Mesendoderm (in vitro differentiated cells): ENCODE results near the gene ZNF248.
"Not testable (repeated sequence)": the region's sequence is repeated elsewhere in the genome, so short reads cannot be mapped to it uniquely, and the experiment has no call there.

Experiments
- DNase-seq: peaks from one replicate; pipeline ENCODE4 v3.0.0; 2013
- H2AK5ac ChIP-seq: 2 replicates; pipeline ENCODE4 v1.6.1; 2013; ENCODE audit warnings: low read length, inconsistent platforms
- H2BK120ac ChIP-seq: 2 replicates; pipeline ENCODE4 v1.6.1; 2013; ENCODE audit warnings: low read depth, mild to moderate bottlenecking, low read length, moderate library complexity, mixed read lengths
- H2BK15ac ChIP-seq: replicated peaks from 2 replicates; pipeline ENCODE4 v1.6.1; 2013; ENCODE audit warnings: low read depth, mild to moderate bottlenecking, moderate library complexity
- H2BK5ac ChIP-seq: 2 replicates; pipeline ENCODE4 v1.6.1; 2013; ENCODE audit warnings: low read length, inconsistent platforms
- H3K18ac ChIP-seq: 2 replicates; pipeline ENCODE4 v1.6.1; 2013; ENCODE audit warnings: mild to moderate bottlenecking, low read length, mixed read lengths
- H3K23ac ChIP-seq: one replicate; pipeline ENCODE4 v1.6.1; 2013; ENCODE audit warnings: low read length
- H3K27ac ChIP-seq: 2 replicates; pipeline ENCODE4 v1.5.1; 2013; ENCODE audit warnings: low read depth, mild to moderate bottlenecking, inconsistent platforms, low read length, moderate library complexity
- H3K27me3 ChIP-seq: 2 replicates; pipeline ENCODE4 v1.6.1; 2013; ENCODE audit warnings: low read length, control low read depth, mild to moderate bottlenecking, inconsistent platforms; ENCODE audit not compliant: insufficient read depth, poor library complexity
- H3K36me3 ChIP-seq: 2 replicates; pipeline ENCODE4 v1.6.1; 2013; ENCODE audit warnings: low read length, inconsistent platforms; ENCODE audit not compliant: control insufficient read depth, insufficient read depth
- H3K4ac ChIP-seq: one replicate; pipeline ENCODE4 v1.6.1; 2013; ENCODE audit warnings: low read depth, mild to moderate bottlenecking, low read length, moderate library complexity
- H3K4me1 ChIP-seq: 2 replicates; pipeline ENCODE4 v1.6.1; 2013; ENCODE audit warnings: low read depth, low read length, inconsistent platforms; ENCODE audit not compliant: control insufficient read depth
- H3K4me2 ChIP-seq: 2 replicates; pipeline ENCODE4 v1.6.1; 2013; ENCODE audit warnings: low read length
- H3K4me3 ChIP-seq: 2 replicates; pipeline ENCODE4 v1.5.1; 2013; ENCODE audit warnings: mild to moderate bottlenecking, low read length
- H3K56ac ChIP-seq: one replicate; pipeline ENCODE4 v1.6.1; 2013; ENCODE audit warnings: low read length
- H3K79me1 ChIP-seq: 2 replicates; pipeline ENCODE4 v1.6.1; 2013; ENCODE audit warnings: low read length, inconsistent platforms
- H3K79me2 ChIP-seq: 2 replicates; pipeline ENCODE4 v1.6.1; 2013; ENCODE audit warnings: mild to moderate bottlenecking, low read length; ENCODE audit not compliant: control insufficient read depth, insufficient read depth
- H3K9ac ChIP-seq: 2 replicates; pipeline ENCODE4 v1.6.1; 2013; ENCODE audit warnings: low read length, inconsistent platforms
- H4K5ac ChIP-seq: one replicate; pipeline ENCODE4 v1.6.1; 2013; ENCODE audit warnings: low read length
- H4K8ac ChIP-seq: one replicate; pipeline ENCODE4 v1.6.1; 2013; ENCODE audit warnings: low read depth, mild to moderate bottlenecking, control low read depth, low read length, moderate library complexity
- WGBS: extraction: QIAGEN DNeasy Blood & Tissue Kit; methylation state at CpG from one replicate; pipeline ENCODE4 v1.1.7; 2013; ENCODE audit warnings: low lambda C conversion rate, missing lambda C conversion rate; ENCODE audit not compliant: insufficient coverage; ENCODE audit errors: extremely low coverage; 5-methylcytosine and 5-hydroxymethylcytosine counted together

The ZNF248 gene

GRCh38 chr10:37752334-37752875, 105.0 kb downstream of the ZNF248 start:
- Histone ChIP-seq H3K9ac (no peak overlapping the region), H4K8ac (no peak overlapping the region), H4K5ac (no peak overlapping the region), H3K18ac (no peak overlapping the region), H3K4me2 (no peak overlapping the region), H3K27me3 (no peaks in the 10 kb centered on the region), H3K27ac (no peak overlapping the region), H3K79me1 (no peaks in the 10 kb centered on the region), H3K4me3 (no peak overlapping the region), H3K79me2 (no peaks in the 10 kb centered on the region), H2BK120ac (no peak overlapping the region), H2AK5ac (no peak overlapping the region), H3K23ac (no peak overlapping the region), H3K36me3 (no peaks in the 10 kb centered on the region), H3K56ac (no peak overlapping the region), H3K4ac (no peak overlapping the region), H2BK5ac (no peak overlapping the region), H3K4me1 (no peaks in the 10 kb centered on the region), H2BK15ac (no peak overlapping the region)
- DNase-seq, result no peak
- no CpG with 5 or more reads among the region's 2 CpGs for WGBS

DNA sequence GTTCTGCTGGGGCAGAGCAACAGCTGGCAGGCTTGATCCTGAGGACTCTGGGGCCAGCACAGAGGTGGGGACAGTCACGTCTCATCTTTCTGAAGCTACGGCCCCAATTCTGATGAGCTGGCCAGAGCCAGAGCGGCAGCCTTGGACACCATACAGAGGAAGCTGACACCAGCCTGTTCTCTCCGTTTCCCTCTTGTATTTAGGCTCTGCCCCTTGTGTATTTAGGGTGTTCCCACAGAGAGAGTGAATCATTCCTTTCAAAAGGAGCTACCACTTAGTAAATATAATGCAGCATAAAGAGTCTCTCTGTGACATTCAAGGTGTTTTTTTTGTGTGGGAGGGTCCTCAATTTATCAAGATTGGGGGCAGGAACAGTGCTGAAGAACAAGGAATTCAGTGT, 109.2 kb downstream of the ZNF248 start:
- Histone ChIP-seq H2BK120ac (no peak overlapping the region), H3K9ac (no peak overlapping the region), H3K27me3 (no peaks in the 10 kb centered on the region), H4K8ac (no peak overlapping the region), H3K4ac (no peak overlapping the region), H3K23ac (no peak overlapping the region), H3K79me1 (no peaks in the 10 kb centered on the region), H3K4me1 (no peaks in the 10 kb centered on the region), H3K18ac (no peak overlapping the region), H2AK5ac (no peak overlapping the region), H2BK5ac (no peak overlapping the region), H3K4me2 (no peak overlapping the region), H3K4me3 (no peak overlapping the region), H3K36me3 (no peaks in the 10 kb centered on the region), H3K27ac (no peak overlapping the region), H2BK15ac (no peak overlapping the region), H3K56ac (no peak overlapping the region), H4K5ac (no peak overlapping the region), H3K79me2 (no peaks in the 10 kb centered on the region)
- WGBS, result no CpG with 5 or more reads among the region's 4 CpGs
- no peak for DNase-seq

DNA sequence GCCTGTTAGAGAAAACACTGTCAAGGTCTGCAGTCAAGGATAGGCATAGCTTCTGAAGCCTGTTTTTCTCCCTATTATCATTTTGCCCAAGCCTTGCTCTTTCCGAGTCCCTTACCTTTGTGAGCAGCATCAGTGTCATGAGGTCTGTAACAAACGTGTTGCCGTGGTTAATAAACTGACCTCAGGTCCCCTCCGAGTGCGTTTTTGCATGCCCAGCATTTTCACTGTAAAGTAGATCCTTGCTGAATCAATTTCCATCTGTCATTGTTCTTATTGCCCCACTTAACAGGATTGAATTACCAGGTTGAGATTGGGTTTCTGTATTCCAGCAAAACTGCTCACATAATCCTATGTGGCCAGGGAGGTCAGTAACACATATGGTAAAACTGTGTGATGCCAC, 110.3 kb downstream of the ZNF248 start:
- WGBS, result no CpG with 5 or more reads among the region's 5 CpGs
- no peak overlapping the region for H2BK120ac ChIP-seq
- H3K36me3 ChIP-seq, result no peaks in the 10 kb centered on the region
- no peaks in the 10 kb centered on the region for H3K79me2 ChIP-seq
- H3K56ac ChIP-seq, result no peak overlapping the region
- H3K4me3 ChIP-seq, result no peak overlapping the region
- no peak overlapping the region for H3K4me2 ChIP-seq
- no peak for DNase-seq
- H4K5ac ChIP-seq, result no peak overlapping the region
- no peak overlapping the region for H2BK5ac ChIP-seq
- H2BK15ac ChIP-seq, result no peak overlapping the region
- H3K4me1 ChIP-seq, result no peaks in the 10 kb centered on the region
- no peak overlapping the region for H3K4ac ChIP-seq
- no peak overlapping the region for H4K8ac ChIP-seq
- no peak overlapping the region for H2AK5ac ChIP-seq
- H3K9ac ChIP-seq, result no peak overlapping the region
- H3K23ac ChIP-seq, result no peak overlapping the region
- no peaks in the 10 kb centered on the region for H3K79me1 ChIP-seq
- H3K27ac ChIP-seq, result no peak overlapping the region
- H3K27me3 ChIP-seq, result no peaks in the 10 kb centered on the region
- H3K18ac ChIP-seq, result no peak overlapping the region

DNA sequence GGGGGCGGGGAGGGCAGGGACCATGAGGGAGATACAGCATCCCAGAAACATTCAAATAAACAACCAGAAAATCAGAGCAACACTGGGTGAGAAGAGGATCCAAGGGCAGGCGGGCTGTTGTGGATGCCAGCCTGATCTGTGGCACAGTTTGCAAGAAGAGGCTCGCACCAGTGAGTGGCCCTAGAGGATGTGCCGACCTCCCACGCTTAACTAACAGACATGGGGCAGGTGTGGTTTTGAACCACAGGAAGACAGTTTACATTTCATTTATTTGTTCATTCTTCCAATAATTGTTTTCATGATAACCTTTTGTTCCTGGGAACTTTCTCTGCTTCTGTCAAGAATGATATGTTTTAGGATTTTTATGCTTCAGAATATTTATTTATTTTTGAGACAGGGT, 115.6 kb downstream of the ZNF248 start:
- Histone ChIP-seq H3K36me3 (no peaks in the 10 kb centered on the region), H3K4me2 (no peak overlapping the region), H2BK120ac (no peak overlapping the region), H4K8ac (no peak overlapping the region), H3K4me1 (no peaks in the 10 kb centered on the region), H3K79me2 (no peaks in the 10 kb centered on the region), H3K4ac (no peak overlapping the region), H3K23ac (no peak overlapping the region), H2BK5ac (no peak overlapping the region), H3K56ac (no peak overlapping the region), H3K79me1 (no peaks in the 10 kb centered on the region), H2AK5ac (no peak overlapping the region), H3K9ac (no peak overlapping the region), H2BK15ac (no peak overlapping the region), H3K18ac (no peak overlapping the region), H3K4me3 (no peak overlapping the region), H3K27ac (no peak overlapping the region), H3K27me3 (no peaks in the 10 kb centered on the region), H4K5ac (no peak overlapping the region)
- no peak for DNase-seq
- WGBS, result no CpG with 5 or more reads among the region's 5 CpGs

- no peak overlapping the region for H2BK120ac ChIP-seq
- no peaks in the 10 kb centered on the region for H3K36me3 ChIP-seq
- H3K56ac ChIP-seq, result no peak overlapping the region
- no peak overlapping the region for H2BK5ac ChIP-seq
- H3K18ac ChIP-seq, result no peak overlapping the region
- no peaks in the 10 kb centered on the region for H3K27me3 ChIP-seq
- H3K9ac ChIP-seq, result no peak overlapping the region
- H3K4me2 ChIP-seq, result no peak overlapping the region
- H2AK5ac ChIP-seq, result no peak overlapping the region
- no peak overlapping the region for H3K4ac ChIP-seq
- no peaks in the 10 kb centered on the region for H3K79me1 ChIP-seq
- no peaks in the 10 kb centered on the region for H3K79me2 ChIP-seq
- H3K23ac ChIP-seq, result no peak overlapping the region
- DNase-seq, result no peak
- no peak overlapping the region for H4K5ac ChIP-seq
- no peak overlapping the region for H2BK15ac ChIP-seq
- no CpG with 5 or more reads among the region's 3 CpGs for WGBS
- no peak overlapping the region for H3K4me3 ChIP-seq
- no peak overlapping the region for H3K27ac ChIP-seq
- H4K8ac ChIP-seq, result no peak overlapping the region
- no peaks in the 10 kb centered on the region for H3K4me1 ChIP-seq
Observed at GRCh38 chr10:37739181-37739580, 118.2 kb downstream of the ZNF248 start.

- DNase-seq, H3K27me3 ChIP-seq, H3K4me2 ChIP-seq, H3K23ac ChIP-seq, H3K4me3 ChIP-seq, H4K8ac ChIP-seq, H3K56ac ChIP-seq, H3K79me2 ChIP-seq, H3K4ac ChIP-seq, H3K4me1 ChIP-seq, H3K36me3 ChIP-seq, H2AK5ac ChIP-seq, H3K18ac ChIP-seq, H4K5ac ChIP-seq, H2BK5ac ChIP-seq, H3K9ac ChIP-seq, H2BK15ac ChIP-seq, H3K27ac ChIP-seq, H3K79me1 ChIP-seq, H2BK120ac ChIP-seq: not testable (repeated sequence)
- WGBS, result no CpG with 5 or more reads among the region's 16 CpGs
Observed at GRCh38 chr10:37738241-37738640, 119.2 kb downstream of the ZNF248 start.
